ENCODE data around the gene FDX2. TPM values are rescaled to one million over a fixed set of nuclear protein-coding genes. Genes with fewer than 3 reads are reported as not detected.
A peak's percentile ranks its signal among the peaks of the same experiment; 100 is the strongest.

Gene FDX2
- total RNA-seq, 6 experiments from 2014 or later: 33.9 to 47.3 (median 38.5) TPM

- no peak for DNase-seq
- TF ChIP-seq CTCF (IDR thresholded peaks at IDR 0.05): no peak
- no peaks in the 10 kb centered on the region for H3K9me3 Mint-ChIP-seq
- H3K27me3 Mint-ChIP-seq (ENCODE audit: insufficient read depth): no peaks in the 10 kb centered on the region
- peaks cover 31% of the 10 kb centered on the region for H3K4me1 Mint-ChIP-seq (ENCODE audit: low read depth)
- no peak overlapping the region for H3K27ac Mint-ChIP-seq
- H3K36me3 Mint-ChIP-seq (ENCODE audit: low read depth): peaks cover 3% of the 10 kb centered on the region; the same call in 1 of the 2 replicates
- no peak overlapping the region for H3K4me3 Mint-ChIP-seq
Measured at GRCh38 chr19:10306327-10306726, 9.5 kb downstream of the FDX2 start.

GRCh38 chr19:10305139-10305806 lies 10.5 kb downstream of the FDX2 start:
- H3K27ac Mint-ChIP-seq: peak overlapping the region; percentile 84
- H3K9me3 Mint-ChIP-seq: no peaks in the 10 kb centered on the region
- DNase-seq: peak; percentile 45
- H3K36me3 Mint-ChIP-seq (ENCODE audit: low read depth): peaks cover 3% of the 10 kb centered on the region; the same call in 1 of the 2 replicates
- H3K4me3 Mint-ChIP-seq: peak overlapping the region; percentile 45
- peaks cover 31% of the 10 kb centered on the region for H3K4me1 Mint-ChIP-seq (ENCODE audit: low read depth)
- H3K27me3 Mint-ChIP-seq (ENCODE audit: insufficient read depth): no peaks in the 10 kb centered on the region
- TF ChIP-seq CTCF (IDR thresholded peaks at IDR 0.05): no peak

DNA sequence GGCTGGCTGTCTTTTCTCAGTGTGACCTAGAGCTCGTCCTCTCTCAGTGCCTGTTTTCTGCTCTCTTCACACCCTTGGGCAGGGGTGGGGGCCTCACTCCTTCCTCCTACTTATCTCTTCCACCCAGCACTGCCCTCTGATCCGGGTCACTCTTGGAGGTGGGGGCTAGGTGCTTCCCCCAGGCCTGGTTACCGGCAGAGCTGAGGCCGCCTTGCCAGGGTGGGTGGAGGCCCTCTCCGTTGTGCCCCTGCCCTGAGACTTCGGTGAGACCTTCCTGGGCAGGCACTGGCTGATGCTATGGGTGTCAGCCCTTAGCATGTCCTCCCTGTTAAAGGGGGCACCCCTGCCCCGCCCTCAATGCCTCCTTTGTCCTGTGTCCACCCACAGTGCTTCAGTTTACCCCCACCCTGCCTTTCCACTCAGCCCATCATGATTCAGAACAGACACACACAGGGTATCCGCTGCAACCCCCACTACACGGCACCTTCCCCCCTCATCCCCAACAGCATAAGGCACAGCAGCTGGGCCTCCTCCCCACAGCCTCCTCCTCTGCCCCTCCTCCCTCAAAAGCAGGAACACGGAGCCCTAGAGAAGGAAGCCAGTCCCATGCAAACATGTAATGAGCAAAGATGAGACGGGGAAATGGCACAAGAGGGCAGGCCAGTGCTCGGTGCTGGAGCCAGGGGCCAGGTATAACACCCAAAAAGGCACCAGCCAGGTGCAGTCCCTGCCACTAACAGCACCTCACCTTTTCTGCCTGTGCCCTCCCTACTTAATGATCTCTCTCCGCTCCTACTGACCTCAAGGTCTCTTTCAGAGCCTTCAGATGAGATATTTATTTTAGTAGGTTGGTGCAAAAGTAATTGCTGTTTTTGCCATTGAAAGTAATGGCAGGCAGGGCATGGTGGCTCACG lies 16.0 kb downstream of the FDX2 start:
- H3K4me1 Mint-ChIP-seq (ENCODE audit: low read depth): peaks cover 20% of the 10 kb centered on the region
- no peaks in the 10 kb centered on the region for H3K36me3 Mint-ChIP-seq (ENCODE audit: low read depth)
- no peaks in the 10 kb centered on the region for H3K9me3 Mint-ChIP-seq
- H3K27me3 Mint-ChIP-seq (ENCODE audit: insufficient read depth): no peaks in the 10 kb centered on the region
- no peak for DNase-seq
- no peak for TF ChIP-seq CTCF (IDR thresholded peaks at IDR 0.05)
- H3K27ac Mint-ChIP-seq: no peak overlapping the region
- H3K4me3 Mint-ChIP-seq: no peak overlapping the region

DNA sequence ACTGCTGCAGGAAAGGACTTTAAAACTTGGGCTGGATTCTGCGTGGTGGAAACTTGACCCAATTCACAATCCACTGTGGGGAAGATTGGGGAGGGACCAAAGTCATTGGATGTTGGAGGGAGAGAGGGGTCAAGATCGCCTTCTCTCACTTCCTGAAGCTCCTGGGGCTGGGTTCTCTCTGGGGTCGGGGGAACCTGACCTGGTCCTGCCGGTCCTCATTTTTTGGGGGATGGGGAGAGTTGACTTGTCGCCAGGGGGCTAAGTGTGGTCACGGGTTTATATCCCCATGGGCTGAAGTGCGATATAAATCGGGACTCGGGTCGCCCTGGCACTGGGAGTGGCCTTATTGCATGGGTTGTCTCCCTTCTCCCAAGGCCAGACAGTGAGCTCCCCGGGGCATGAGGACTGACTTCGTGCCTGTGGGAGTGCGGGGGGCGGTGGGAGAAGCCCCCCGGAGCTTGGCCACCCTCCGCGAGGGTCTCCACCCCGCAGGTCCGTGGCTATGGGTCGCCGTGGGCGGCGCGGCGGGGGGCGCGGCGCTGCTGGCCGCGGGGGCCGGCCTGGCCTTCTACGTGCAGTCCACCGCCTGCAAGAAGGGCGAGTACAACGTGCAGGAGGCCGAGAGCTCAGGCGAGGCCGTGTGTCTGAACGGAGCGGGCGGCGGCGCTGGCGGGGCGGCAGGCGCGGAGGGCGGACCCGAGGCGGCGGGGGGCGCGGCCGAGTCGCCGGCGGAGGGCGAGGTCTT lies 19.8 kb downstream of the FDX2 start:
- H3K27ac Mint-ChIP-seq: no peak overlapping the region
- H3K9me3 Mint-ChIP-seq: no peaks in the 10 kb centered on the region; the same call in 1 of the 2 replicates
- DNase-seq: no peak
- TF ChIP-seq CTCF (IDR thresholded peaks at IDR 0.05): no peak
- peaks cover 2% of the 10 kb centered on the region; the same call in 1 of the 2 replicates for H3K27me3 Mint-ChIP-seq (ENCODE audit: insufficient read depth)
- H3K4me1 Mint-ChIP-seq (ENCODE audit: low read depth): peaks cover 7% of the 10 kb centered on the region
- H3K4me3 Mint-ChIP-seq: no peak overlapping the region; the same call in 1 of the 2 replicates
- H3K36me3 Mint-ChIP-seq (ENCODE audit: low read depth): peaks cover 10% of the 10 kb centered on the region

GRCh38 chr19:10295305-10295846 lies 20.4 kb downstream of the FDX2 start:
- Mint-ChIP-seq H3K4me1 (ENCODE audit: low read depth) (peaks cover 14% of the 10 kb centered on the region), H3K27me3 (ENCODE audit: insufficient read depth) (peaks cover 5% of the 10 kb centered on the region), H3K36me3 (ENCODE audit: low read depth) (peaks cover 10% of the 10 kb centered on the region), H3K4me3 (no peak overlapping the region), H3K9me3 (no peaks in the 10 kb centered on the region; the same call in 1 of the 2 replicates), H3K27ac (no peak overlapping the region)
- DNase-seq: no peak
- TF ChIP-seq CTCF (IDR thresholded peaks at IDR 0.05): peak; percentile 18; the same call in 1 of the 2 replicates

All from HFFc6 (cell line).